ENCODE data around the gene ZNF81.
"Not testable (repeated sequence)": the region's sequence is repeated elsewhere in the genome, so short reads cannot be mapped to it uniquely, and the experiment has no call there.

The ZNF81 gene

DNA sequence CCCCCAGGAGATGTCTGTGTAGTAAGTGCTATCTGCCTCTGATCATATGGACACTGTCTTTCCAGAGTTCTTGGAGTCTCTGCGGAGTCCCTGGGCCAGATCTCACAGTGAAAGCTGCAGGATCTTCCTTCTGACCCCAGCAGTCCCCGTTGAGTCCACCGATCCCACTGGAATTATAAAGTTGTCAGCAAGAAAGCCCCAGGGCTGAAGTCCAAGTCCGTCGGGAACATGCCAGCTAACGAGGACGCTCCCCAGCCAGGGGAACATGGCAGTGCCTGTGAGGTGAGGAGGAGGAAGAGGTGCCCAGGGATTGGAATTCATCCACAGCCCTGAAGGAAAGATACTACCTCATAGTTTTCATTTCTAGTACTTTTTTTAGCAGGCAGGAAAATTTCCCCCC lies 9.3 kb downstream of the ZNF81 start:
- DNase-seq = no peak

DNA sequence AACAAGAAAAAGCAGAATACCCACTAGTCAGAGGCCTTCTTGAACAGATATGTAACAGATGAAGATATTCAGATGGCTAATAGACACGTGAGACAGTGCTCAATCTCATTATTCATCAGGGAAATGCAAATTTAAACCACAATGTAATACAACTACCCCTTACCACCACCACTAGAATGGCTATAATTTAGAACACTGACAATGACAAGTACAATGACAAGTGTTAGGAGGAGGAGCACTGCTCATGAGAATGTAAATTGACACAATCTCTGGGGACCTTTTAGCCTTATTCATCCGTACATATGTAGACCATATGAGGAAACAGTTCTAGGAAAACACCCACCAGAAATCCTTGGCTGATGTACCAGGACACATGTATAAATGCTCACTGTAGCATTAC lies 13.1 kb downstream of the ZNF81 start:
- peak in 1 of 3 experiments; percentile 30 for DNase-seq

DNA sequence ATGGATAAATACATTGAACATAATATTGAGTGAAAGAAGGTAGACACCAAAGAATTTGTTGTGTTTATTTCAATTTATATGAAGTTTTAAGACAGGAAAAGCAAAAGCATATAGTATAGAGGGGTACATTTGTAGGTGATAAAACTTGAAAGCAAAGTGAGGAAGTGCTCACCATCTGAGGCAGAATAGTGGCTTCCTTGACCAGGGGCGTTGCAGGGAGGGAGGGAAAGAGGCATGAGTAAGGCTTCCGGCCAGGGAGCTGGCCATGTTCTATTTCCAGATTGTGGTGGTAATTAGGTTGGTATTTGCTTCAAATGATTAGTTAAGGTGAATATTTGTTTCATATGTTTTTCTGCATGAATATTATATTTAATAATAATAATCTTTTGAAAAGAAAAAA lies 13.7 kb downstream of the ZNF81 start:
- not testable (repeated sequence) for DNase-seq

DNA sequence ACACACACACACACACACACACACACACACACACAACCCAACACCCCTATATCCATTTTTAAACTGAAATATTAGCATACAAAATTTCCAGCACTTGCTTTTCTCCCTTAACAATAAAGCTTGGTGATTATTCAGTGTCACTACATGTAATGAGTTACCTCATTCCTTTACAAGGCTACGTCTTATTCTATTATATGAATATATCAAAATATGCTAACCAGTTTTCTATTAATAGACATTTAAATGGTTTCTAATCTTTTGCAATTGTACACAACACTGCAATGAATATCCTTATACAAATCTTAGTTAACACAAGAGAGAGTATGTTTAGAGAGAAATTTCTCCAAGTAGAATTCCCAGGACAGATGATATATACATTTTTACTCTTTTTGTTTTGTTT lies 14.2 kb downstream of the ZNF81 start:
- no peak for DNase-seq

DNA sequence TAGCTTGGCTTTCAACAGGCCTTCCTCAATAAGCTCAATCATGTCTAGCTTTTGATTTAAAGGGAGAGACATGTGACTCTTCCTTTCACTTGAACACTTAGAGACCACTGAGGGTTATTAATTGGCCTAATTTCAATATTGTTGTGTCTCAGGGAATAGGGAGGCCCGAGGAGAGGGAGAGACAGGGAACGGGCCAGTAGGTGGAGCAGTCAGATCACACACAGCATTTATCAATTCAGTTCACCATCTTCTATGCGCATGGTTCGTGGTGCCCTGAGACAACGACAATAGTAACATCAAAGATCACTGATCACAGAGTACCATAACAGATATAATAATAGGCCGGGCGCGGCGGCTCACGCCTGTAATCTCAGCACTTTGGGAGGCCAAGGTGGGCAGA lies 17.8 kb downstream of the ZNF81 start:
- peak in 2 of 3 experiments; percentile 3 to 59 for DNase-seq

DNA sequence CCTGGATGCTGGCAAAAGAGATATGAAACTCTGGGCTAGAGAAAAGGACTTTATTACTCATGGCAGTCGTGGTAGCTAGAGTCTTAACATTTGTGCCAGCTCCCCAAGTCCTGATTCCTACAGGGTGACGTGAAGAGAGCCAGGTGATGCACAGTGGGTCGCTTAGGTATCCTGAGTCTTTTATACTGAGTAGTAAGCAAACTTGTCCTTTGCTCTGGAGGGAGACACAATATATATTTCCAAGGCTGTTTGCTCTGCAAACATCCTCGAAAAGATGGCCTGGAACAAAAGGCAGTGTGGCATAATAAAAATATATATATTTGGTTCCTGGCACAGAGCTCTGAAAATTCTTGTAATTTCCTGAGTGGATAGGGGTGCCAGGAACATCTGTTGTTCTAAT lies 23.0 kb downstream of the ZNF81 start:
- DNase-seq = no peak

DNA sequence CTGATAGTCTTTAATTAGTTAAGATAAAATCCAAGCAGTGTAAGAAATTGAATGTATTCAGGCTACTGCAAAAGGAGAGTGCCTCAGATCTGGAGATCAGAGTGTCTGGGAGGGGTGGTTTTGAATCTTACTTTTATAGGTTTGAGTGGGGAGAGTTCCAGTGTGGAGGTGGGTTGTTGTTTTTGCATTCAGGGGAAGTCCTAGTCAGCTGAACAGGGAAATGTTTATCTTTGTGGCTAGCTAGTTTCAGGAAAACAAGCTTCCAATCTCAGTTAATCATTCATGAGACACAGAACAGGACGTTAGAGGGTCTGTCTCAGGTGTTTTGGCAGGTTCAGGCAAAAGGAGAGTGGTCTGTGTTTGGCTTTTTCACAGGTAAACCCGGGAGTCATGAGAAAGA lies 26.0 kb downstream of the ZNF81 start:
- DNase-seq = no peak

DNA sequence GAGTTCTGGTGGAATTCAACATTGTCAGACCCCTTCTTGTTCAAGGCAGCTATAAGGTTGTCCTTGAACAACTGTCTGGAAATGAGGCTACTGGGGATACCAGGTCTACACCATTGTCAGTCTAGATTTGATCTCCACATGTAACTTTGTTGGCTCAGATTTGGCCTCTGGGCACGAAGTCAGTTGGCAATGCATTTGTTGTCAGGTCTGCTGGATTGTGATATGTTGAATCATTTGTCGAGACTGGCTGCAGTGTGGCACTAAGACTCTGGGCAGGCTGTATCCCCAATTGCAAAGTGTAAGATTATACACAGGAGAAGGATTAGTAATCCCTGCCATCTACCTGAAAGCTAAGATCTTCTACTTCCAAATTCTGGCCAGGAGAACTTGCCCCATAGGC lies 26.5 kb downstream of the ZNF81 start:
- no peak for DNase-seq

DNA sequence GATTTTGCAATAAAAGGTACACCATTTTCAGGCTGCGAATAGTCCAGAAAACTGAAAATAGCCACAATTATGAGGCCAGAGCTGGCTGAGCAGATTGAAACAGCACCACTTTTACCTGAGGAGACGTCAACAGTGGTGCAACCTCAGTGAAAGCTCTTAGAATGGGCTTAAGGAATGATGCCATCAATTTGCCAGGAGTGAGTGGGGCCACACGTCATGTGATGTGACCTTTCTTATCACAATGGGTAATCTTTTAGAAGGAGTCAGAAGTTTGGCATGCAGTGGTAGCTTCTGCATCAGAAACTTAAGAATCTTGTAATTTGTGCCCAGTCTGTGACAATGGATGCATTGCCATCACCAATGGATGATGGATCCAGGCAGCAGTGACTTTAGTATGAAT lies 27.6 kb downstream of the ZNF81 start:
- no peak for DNase-seq

DNA sequence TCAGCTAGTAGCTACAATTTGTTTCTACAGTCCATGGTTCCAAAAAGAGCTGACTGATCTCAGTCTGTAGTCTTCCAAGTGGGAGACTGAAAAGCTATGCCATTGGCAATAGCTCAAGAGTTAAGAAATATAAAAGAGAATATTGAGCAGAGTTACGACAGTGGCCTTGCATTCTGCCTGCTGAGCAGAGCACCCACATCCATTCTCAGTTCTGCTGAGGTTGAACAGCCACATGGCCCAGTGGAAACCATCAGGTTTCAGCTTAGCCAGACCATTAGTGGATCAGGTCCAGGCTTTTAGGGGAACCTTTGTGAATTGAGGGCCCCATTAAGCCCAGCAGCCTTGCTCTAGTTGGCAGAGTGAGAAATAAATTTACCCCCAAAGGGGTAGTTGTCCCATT lies 28.1 kb downstream of the ZNF81 start:
- DNase-seq = no peak

DNA sequence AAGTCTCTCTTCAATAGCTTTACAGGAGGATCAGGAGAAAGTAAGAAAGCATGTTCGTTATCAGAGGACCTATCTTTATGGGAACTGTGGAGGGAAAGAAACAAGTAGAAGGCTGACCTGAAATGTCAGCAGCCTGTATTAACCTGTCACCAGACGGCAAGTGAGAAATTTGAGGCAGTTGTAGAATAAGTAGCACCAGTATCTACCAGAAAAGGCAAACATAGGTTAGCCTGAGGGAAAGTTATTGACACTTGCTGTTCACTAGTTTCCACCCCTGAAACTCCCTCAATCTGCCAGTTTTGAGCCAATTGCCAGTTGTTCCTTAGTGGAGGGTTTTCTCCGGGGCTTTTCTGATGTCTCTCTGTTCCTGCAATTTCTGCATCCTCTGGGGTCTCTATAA lies 36.4 kb downstream of the ZNF81 start:
- DNase-seq = no peak

DNA sequence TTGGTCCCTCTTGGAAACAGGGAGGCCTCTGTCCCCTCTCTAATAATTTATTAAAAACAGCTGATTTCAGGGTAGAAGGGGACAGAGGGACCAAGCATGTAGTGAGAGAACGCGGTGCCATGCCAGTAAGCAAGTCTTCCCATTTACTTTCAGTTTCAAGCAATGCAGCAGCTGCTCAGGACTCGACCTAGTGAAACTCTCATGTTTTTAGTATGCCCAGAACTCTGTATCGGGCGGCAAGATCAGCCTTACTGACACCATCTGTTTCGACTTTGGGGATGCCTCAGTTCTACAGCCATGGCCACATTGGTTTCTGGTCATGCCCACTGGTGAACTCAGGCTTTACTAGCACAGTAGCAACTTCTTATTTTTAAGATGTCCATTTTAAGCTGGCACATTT lies 40.6 kb downstream of the ZNF81 start:
- DNase-seq = no peak

DNA sequence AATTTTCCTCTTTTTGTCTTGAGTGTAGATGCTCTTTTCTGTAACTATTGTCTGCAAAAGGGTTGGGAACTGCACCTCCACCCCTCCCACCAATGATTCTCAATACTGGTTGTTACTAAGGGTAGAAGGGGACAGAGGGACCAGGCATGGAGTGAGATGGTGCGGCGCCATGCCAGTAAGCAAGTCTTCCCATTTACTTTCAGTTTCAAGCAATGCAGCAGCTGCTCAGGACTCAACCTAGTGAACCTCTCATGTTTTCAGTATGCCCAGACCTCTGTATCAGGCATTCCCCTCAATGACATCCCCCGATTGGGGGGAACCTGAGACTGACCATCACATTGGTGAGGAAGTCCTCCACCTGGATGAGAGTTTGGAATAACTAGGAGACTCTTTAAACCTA lies 41.5 kb downstream of the ZNF81 start:
- DNase-seq = no peak

DNA sequence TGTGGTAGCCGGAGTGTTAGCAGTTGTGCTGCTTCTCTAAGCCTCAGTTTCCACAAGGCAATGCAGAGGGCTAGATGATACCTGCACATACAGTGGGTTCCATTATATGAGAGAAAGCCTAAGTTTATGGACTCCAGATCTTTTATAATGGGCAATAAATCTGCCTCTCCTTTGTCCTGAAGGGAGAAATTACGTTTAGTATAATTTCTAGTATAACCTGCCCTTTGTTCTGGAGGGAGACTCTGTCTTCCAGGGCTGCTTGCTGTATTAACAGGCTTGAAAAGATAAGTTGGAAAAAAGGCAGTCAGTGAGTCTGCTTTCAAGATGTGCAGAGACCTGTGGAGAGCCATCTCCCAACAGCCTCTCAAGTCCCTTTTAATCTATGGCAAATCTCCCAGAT lies 42.8 kb downstream of the ZNF81 start:
- DNase-seq = no peak

DNA sequence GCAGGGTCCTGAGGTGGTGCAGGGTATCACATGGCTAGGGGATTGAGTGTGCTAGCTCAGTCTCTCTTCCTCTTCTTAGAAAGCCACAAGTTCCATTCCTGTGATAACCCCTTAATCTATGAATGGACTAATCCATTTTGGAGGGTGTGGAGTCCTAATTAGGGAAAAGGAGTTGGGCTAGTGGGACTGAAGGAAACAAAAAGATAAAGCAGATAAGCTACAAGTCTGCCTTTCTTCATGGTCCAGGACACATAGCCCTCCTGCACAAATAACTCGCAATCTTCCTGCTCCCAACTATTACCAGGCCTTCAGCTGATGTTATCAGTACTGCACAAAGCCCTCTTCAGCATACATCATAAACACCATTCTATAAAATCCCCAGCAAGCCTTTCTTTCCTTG lies 44.2 kb downstream of the ZNF81 start:
- DNase-seq = no peak

DNA sequence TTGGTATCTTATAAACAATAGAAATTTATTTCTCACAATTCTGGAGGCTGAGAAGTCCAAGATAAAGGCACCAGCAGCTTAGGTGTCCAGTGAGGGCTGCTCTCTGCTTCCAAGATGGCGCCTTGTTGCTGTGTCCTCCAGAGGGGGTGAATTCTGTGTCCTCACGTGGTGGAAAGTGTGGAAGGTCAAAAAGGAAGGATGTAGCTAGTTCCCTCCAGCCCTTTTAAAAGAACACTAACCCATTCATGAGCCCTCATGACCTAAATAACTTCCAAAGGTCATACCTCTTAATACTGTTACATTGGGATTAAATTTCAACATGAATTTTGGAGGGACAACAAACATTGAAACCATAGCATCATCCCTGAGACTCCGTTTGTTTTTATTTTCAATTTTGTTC lies 48.8 kb downstream of the ZNF81 start:
- DNase-seq = no peak

DNA sequence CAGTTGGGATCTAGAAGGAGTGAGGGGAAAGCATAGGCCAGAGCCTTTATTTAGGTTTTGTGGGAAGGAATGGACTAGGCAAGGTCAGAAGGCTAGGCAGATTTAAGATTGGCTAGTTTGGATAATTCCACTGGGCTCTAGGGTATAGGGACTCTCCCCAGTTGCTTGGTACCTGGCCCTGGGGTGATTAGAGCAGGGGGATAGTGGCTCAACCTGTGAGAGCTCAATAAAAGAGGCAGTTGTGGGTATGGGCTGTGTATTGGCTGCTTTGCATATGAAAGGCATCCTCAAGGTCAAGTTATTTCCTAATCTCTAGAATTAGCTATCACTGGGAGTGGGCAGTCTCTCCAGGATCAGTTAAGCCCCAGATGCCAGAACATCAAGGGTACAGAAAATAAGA lies 61.3 kb downstream of the ZNF81 start:
- no peak for DNase-seq

DNA sequence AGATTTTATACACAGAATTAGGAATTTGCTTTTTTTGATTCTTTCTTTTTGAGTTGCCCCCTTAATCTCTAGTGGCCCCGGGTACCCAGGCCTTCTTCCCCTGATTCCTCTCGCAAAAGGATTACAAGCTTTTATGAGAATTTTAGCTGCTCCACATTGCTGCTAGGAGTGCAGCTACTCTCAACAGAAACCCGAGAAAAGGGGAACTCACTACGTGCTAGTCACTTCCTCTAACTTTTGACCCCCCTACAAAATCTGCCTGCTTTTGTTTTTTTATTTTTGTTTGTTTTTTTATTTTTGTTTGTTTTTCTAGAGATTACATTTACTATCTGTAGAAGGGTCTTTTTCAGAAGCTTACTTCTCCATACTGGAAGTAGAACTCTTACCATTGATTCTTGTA lies 64.1 kb downstream of the ZNF81 start:
- DNase-seq = no peak

DNA sequence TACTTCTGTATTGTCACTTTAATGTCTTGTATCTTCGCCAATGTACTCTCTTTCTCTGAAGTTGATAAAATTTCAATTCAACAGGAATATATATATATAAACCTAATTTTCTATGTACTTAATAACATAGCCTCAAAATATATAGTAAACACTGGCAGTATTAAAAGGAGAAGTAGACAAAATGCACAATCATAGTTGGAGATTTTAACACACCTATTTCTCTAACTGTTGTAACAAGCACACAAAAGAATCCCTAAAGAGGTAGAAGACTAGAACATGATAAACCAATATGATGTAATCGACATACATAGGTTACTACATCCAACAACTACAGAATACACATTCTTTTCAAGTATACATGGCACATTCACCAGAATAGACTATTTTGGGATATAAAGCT lies 65.5 kb downstream of the ZNF81 start:
- no peak for DNase-seq

DNA sequence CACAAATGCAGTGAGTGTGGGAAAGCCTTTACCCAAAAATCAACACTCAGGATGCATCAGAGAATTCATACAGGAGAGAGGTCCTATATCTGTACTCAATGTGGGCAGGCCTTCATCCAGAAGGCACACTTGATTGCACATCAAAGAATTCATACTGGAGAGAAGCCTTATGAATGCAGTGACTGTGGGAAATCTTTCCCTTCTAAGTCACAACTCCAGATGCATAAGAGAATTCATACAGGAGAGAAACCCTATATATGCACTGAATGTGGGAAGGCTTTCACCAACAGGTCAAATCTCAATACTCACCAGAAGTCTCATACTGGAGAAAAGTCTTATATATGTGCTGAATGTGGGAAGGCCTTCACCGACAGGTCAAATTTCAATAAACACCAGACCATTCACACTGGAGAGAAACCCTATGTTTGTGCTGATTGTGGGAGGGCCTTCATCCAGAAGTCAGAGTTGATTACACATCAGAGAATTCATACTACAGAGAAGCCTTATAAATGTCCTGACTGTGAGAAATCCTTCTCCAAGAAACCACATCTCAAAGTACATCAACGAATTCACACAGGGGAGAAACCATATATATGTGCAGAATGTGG lies 79.3 kb downstream of the ZNF81 start:
- no peak for DNase-seq

DNA sequence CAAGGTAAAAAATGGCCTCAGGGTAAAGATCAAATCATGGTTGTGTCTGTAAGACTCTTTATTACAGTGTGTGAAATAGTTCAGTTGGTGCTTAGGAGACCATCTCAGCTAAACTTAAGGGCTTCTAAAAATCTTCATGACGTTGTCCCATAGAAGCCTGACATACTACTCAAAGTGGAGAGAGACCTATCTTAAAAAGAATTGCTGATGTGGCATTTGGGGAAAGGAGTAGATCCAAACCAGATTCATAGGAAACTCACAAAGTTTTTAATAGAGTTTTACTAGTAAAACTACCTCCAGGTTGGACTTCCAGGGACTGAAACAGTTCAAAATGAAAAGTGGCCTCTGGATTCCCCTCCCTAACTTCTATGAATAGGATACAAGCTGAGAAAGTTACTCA lies 81.6 kb downstream of the ZNF81 start:
- no peak for DNase-seq

DNA sequence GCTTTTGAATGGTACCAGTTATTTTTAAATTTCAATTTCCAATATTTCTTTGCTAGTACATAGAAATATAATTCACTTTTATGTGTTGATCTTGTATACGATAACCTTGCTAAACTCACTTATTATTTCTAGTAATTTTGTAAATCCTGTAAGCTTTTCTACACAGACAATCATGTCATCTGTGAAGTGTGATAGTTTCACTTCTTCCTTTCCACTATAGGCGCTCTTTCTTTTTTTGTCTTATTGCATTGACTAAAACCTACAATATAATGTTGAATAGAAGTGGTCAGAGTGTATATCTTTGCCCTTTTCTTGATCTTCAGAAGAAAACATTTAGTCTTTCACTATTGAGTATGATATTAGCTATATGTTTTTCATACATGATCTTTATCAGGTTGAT lies 90.5 kb downstream of the ZNF81 start:
- DNase-seq = no peak

DNA sequence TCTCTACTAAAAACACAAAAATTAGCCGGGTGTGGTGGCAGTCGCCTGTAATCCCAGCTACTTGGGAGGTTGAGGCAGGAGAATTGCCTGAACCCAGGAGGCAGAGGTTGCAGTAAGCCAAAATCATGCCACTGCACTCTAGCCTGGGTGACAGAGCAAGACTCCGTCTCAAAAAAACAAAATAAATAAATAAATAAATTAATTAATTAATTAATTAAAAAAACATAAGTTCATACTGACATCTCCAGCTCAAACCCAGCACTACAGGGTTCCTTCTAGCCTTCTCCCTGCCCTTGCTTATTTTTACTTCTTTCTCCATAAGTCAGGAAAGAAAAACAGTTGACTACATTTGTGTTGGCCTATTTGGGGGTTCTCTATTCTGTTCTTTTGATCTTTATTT lies 95.3 kb downstream of the ZNF81 start:
- not testable (repeated sequence) for DNase-seq

DNA sequence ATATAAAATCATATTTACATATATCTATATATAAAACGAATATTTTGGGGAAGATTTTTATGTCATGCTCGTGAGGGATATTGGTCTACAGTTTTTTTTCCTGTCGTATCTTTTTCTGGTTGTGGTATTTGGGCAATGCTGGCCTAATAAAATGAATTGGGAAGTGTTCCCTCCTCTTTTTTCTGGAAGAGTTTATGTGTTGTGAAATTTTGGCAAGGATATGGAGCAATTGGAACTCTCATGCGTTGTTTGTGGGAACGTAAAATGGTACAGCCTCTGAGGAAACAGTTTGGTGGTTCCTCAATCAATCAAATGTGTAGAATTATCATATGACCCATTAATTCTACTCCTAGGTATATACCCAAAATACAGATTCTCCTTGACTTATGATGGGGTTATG lies 97.2 kb downstream of the ZNF81 start:
- no peak for DNase-seq

DNA sequence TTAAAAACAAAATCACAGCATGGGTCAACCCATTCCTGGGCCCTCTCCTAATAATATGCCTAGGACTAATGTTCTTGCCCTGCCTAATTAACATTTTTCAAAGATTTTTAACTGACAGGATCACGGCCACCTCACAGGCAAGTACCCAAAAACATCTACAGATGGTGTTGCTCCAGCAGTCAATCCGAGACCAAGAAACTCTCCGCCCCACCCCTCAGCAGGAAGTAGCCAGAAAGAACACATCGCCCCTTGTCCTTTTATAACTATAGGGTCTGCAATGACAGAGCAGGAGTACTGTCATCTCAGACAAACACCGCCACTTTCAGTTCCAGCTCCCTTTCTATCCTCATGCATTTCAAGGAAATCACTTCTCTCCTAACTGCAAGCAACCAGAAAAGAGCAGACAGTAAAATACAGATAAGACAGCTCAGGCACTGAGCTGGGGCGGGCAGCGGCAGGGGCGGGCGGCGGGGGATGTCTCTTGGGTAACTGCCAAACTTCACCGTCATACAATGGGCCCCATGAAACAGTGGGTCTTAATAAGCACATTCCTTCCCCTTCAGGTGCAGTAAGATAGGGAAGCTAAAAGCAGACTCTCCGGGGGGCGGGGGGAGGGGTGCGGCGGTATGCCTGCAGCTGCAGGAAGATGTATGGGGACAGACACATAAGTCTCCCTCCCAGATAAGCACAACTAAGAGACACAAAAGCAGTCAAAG lies 99.7 kb downstream of the ZNF81 start:
- DNase-seq = peak in 2 of 3 experiments; percentile 17 to 70
